NCI-H146 treated with DMSO at 0.1 percent for 48 hours (cell line): Measurements from ENCODE around the gene APRT.
"Not testable (repeated sequence)": the region's sequence is repeated elsewhere in the genome, so short reads cannot be mapped to it uniquely, and the experiment has no call there.

Source experiments
- DNase-seq: peaks from one replicate; lab custom pipeline; 2025; ENCODE audit not compliant: unreplicated experiment; lab: John Stamatoyannopoulos, UW

Gene APRT

DNA sequence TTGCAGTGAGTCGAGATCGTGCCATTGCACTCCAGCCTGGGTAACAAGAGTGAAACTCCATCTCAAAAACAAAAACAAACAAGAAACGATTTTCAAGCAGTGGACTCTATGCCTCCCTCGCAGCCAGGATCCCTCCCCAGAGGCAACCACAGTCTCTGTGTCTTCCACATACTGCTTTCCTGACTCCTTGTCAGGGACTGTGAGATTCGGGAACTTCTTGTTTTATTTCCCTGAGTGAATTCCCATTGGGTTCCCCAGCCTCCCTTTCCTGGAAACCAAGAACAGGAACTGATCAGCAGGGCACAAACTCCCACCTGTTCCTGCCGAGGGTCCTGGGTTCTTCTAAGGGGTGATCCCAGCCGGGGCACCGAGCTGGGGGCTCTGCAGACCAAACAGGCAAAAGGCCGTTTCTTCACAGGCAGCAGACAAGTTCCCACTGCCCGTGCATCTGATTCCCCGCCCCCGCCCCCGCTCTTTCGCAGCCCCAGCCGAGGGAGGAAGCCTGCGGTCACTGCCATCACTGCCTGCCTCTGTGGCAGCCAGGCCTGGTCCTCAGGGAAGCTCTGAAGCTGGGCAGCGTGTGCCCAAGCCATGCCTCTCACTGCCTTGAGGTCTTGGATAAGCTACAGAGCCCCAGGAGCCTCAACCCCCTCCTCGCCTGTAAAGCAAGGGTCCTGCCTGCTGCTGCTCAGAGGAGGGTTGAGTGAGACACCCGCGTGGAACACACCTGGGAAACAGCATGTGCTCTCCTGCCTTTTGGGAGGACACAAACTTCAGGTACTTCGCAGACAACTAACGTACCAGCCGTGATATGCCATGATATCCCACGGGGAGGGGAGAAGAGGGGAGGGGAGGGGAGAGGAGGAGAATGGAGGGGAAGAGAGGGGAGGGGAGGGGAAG, 21.2 kb downstream of the APRT start:
- no peak for DNase-seq

DNA sequence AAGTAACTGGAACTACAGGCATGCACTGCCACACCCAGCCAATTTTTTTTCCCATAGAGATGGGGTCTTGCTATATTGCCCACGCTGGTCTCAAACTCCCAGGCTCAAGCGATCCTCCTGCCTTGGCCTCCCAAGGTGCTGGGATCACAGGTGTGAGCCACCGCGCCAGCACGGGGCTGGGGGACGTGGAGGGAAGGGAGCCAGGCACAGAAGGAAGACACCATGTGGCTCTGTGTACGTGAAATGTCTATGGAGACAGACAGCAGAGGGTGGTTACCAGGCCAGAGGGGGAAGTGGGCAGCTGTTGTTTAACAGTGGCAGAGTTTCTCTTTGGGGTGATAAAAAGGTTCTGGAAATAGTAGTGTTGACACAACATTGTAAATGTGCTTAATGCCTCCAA, 22.1 kb downstream of the APRT start:
- DNase-seq: no peak

DNA sequence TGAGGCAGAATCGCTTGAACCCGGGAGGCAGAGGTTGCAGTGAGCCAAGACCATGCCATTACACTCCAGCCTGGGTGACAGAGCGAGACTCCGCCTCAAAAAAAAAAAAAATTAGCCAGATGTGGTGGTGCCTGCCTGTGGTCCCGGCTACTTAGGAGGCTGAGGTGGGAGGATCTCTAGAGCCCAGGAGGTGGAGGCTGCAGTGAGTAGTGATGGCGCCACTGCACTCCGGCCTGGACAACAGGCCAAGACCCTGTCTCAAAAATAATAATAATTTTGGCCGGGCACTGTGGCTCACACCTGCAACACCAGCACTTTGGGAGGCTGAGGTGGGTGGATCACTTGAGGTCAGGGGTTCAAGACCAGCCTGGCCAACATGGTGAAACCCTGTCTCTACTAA, 23.0 kb downstream of the APRT start:
- DNase-seq: not testable (repeated sequence)

DNA sequence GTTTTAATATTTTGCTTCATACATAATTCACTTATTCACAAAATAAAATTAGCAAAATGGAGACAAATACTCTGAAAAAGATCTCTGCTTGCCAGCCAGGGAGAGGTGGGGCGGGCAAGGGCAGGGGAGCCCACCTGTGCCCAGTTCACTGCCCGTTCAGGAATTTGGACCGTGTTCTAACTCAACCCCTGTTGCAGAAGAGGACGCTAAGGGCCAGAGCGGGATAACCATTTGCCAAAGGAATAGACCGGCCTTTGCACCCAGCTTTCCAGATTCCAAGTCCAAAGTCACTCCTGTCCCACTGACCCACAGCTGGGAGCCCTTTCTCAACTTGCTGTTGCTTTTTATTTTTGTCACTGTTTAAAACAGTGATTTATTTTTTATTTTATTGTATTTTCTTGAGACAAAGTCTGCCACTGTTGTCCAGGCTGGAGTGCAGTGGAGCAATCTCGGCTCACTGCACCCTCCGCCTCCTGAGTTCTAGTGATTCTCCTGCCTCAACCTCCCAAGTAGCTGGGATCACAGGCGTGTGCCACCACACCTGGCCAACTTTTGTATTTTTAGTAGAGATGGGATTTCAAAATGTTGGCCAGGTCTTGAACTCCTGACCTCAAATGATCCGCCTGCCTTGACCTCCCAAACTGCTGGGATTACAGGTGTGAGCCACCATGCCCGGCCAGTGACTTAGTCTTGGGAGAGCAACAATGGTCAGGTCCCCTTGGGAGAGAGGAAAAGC, 24.0 kb downstream of the APRT start:
- DNase-seq: no peak

DNA sequence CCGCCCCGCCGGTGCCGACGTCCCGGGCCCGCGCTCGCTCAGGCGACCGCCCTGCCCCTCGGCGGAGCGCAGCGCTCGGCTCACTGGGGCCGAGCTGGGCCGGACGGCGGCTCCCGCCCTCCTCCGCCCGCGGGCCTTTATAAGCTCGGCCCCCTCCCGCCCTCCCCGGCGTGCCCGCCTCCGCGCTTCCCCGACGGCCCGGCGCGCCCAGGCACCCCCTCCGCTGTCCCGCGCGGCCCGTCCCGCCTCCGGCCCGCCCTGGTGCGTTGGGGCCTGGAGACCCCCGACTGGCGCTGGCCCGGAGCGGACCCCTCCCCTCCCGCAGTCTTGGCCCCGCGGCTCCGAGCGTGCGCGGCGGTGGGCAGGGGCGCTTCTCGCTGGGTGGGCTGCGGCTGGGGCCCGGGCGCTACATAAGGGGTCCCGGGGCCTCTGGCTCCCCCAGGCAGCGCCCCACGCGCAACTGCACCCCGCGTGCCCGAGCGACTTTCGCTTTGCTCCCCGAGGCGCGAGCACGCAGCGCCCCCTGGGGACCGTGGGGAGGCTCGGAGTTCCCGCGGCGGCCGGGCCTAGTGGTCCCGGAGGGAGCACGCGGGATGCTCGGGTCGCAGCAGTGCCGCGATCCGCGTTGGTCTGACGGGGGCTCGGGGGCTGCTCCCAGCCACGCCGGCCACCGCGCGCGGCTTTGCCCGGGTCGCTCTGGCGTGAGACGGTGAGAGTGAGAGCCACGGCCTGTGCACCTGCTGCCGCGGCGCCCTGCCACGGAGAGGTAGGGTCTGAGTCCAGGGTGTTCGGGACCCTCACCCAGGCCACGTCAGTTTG, 26.4 kb downstream of the APRT start, which contains the start of gene PIEZO1:
PIEZO1 (minus strand) TSS at position 115 of the 819 bp plus-strand sequence. CDS start 256 bp downstream, outside the sequence.
- DNase-seq: no peak

DNA sequence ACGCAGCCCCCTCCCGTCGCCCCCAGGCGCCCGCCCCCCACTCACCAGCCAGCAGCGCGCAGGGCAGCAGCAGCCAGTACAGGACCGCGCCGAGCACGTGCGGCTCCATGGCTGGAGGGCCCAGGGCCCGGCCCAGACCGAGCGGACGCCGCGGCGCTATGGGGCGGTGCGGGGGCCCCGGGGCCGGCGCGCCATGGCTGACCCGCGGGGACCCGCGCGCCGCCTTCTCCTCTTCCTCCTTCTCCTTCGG, 26.9 kb downstream of the APRT start:
- no peak for DNase-seq

DNA sequence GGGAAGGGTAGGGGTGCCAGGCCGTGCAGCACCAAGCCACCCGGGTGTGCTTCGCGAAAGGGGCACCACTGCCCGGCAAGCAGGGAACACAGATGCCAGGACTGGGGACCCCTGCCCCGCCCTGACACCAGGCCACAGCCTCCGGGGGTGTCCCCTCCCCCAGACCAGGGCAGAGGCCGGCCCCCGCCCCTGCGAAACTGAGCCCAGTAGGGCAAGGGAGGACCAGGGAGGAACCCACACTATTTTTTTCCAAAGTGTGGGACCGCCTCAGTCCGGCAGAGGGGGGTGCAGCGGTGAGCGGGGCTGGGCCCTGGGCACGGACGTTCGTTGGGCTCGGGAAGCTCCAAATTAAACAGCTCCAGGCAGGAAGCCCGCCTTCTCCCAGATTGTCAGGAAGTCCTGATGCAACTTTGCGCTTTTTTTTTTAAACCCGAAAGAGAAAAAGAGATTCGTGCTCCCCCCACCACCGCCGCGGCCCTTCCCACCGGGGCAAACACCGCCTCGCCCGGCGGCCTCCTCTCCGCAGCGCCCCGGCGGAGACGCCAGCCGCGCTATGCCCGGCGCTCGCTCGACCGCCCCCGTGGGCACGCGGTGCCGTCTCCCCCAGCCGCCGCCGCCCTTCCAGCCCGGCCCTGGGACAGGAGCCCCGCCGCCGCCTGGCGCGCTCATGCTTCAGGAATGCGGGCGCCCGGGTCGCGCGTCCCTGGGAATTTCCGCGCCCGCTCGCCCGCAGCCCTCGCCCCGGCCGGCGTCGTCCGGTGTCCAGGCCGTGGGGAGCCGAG, 27.5 kb downstream of the APRT start:
- no peak for DNase-seq

DNA sequence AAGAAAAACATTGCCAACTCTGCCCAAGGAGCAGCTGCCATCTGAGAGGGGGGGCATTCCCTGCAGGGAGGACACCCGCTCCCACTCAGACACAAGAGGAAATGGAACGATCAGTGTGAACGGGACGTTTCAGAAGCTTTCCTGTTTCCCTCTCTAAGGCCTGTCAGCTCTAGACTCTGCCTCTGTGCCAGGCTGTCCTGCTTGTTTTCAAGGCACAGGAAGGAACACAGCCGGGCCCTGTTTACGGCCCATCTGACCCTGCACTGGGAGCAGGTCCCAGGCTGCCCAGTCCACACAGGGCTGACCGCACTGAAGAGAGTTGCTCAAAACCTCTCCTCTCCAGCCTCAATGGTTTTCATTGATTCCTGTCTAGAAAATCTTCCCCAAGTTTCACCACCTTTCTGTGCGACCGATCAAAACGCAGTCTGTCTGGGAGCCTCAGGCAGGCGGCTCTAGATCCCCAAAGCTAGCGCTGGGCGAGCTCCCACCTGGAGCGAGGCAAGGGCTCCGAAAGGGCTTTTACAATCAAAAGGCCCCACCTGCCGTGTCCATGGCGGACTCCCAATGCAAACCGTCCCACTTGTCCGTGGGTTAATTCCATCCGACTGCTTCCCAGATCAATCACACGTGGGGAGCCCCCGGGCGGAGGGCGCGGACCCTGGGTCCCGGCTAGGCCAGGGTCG, 28.2 kb downstream of the APRT start:
- DNase-seq: no peak

DNA sequence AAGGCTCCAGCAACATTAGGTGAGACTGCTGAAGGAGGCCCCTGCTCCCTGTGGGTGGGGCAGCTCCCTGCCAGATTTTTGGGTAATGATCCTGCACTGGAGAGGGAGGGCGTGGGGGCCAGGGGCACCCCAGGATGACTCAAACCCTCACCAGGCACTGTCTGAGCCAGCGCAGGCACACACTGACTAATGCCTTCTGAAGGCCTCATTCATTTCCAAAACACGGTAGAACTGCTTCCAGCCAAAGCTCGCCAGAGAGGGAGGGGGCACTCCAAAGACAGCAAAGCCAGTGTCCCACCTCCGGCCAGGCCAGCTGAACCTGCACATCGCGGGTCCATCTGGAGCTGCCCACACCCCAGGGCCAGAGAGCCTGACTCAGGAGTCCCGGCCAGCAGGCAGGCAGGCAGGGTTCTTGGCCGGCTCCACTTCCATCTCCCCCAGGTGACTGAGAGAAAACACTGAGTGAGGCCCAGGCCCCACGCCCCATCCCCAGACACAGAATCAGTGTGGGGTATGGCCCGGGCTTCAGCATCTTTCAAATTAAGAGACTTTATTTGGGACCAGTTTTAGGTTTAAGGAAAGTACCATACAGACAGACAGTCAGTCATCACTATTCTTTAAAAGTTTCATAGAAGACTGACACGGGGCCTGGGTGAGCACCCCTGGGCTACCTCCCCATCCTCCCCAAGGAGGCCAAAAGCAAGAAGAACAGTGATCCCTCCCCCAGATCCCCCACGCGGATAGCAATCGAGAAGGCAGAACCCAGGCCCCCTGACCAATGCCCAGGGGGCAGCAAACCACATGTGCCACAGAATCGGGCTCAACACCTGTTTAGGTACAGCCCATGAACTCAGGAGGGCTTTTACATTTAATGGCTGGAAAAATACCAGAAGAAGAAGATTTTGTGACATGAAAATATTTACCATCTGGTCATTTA, 29.0 kb downstream of the APRT start:
- no peak for DNase-seq

DNA sequence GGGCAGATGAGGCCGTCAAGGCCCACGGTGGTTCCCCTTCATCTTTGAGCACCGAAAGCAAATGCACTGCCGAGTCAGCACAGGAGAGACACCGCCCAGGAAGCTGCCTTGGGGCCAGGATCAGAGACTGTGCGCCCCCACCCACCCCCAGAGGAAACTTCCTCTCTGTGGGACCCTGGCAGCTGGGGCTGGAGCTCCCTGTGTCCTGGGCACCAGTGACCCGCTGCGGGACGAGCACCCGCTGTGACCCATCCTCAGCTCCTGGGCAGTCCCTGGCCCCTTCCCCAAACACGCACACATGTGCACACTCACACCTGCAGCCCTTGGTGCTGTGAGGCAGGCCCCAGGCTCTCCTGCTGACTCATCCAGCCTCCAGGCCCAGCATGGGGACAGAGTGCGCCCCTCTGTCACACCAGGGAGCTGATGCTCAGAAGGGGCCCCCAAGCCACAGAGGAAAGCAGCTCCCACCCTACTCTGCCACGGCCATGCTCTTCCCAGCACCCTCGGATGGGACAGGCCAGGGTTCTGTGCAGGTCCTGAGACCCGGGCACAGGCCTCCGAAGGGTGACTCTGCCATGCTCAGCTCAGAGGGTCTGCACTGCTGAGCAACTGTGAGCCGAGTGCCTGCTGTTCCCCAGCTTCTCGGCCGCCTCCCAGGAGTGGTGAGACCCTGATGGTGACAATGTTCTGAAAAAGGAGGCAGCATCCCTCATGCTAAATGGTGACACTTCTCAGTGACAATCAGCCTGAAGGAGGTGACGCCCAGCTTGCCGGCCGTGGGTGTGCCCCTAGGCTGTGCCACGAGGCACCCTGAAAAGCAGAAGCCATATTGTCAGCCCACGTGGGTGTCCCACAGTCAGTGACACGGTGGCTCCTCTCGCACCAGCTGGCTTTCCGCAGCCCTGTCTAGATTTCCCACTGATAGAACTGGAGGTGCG, 30.3 kb downstream of the APRT start:
- DNase-seq: no peak

DNA sequence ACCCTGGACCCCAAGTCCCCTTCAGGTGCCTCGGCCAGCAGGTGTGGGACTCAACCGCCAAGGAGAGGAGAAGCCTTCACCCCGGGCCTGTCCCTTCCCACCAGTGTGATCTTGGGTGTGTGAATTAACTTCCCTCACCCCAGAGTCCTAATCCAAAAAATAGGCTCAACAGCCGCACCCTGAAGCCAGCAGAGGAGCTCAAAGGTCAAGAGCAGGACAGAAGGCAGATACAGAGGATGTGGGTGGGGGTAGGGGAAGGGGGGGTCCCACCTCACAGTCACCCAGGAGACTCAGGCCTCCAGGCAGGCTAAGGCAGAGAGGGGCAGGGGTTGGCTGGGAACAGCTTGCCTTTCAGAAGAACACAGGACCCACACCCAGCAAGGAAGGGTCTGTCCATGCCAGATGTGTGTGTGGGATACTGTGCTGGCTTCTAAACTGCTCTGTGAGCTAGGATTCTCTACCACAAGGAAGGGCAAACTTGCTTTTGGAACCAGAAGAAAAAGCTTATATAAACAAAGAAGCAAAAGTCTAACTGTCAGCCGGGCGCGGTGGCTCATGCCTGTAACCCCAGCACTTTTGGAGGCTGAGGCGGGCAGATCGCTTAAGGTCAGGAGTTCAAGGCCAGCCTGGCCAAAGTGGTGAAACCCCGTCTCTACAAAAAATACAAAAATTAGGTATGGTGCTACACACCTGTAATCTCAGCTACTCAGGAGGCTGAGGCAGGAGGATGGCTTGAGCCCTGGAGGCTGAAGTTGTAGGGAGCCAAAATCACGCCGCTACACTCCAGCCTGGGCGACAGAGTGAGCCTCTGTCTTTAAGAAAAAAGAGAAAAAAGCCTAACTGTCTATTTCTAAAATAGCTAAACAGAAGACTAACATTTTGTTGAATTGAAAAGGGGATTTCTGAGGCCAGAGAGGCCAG, 31.3 kb downstream of the APRT start:
- no peak for DNase-seq

DNA sequence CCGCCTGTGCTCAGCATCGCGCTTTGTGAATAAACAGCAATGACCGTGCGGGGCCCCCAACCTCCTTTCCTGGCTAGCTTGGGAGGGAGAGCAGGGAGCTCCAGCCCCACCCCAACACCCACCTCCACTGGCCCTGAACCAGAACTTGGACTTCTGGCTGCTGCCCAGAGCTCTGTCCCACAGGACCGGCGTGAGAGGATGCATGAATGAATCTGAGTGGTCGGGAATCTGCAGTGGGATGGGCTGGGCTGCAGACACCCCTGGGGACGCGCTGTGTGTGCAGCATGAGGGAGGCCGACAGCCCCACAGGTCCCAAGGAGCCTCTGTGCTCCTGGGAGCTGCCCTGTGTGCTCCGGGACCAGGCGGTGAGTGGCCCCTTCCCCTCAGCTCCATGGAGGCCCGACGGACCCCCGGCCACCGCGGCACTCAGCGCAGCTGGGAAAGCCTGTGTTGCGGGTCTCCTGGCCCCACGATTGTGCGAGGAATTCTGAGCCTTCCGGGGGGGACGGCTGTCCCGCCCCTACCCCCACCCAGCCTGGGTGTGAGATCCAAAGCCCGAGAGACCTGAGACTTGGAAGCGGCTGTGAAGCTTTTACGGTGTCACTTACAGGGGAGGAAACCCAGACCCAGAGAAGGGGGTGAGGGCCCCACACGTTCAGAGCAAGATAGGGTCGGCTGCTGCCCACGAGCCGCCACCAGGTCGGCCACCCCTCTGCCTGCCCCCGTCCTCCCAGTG, 32.2 kb downstream of the APRT start:
- no peak for DNase-seq

DNA sequence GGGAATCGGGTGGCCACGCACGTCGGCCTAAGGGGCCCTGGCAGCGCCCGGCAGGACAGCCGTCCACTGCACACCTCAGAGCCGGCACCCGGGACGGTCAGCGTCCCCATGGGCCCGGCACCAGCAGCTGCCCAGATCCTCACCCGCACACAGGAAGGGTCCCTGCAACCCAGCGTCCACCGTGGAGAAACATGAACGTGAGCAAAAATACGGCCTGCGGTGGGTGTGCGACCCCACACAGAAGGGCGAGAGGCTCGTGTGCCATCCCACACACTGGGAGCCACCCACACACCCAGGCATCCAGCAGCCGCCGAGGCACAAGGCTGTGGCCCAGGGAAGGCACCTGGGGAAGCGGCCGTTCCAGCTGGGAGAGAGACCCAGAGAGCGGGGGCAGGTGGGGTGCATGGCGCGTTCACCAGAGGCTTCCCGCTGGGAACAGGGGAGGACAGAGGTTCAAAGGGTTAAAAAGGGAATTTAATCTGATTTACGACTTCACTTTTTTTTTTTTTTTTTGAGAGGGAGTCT, 33.1 kb downstream of the APRT start:
- no peak for DNase-seq

DNA sequence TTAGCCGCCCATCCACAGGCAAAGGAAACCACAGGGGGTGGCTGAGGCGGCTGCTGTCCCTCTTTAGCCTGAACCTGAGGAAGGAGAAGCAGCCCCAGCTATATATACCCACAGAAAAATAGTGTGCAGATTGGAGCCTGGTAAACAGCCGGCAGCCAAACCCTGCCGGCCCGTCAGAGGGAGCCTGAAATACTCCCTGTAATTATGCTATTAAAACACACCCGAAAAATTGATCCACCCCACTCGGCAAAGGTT, 33.5 kb downstream of the APRT start:
- DNase-seq: no peak

DNA sequence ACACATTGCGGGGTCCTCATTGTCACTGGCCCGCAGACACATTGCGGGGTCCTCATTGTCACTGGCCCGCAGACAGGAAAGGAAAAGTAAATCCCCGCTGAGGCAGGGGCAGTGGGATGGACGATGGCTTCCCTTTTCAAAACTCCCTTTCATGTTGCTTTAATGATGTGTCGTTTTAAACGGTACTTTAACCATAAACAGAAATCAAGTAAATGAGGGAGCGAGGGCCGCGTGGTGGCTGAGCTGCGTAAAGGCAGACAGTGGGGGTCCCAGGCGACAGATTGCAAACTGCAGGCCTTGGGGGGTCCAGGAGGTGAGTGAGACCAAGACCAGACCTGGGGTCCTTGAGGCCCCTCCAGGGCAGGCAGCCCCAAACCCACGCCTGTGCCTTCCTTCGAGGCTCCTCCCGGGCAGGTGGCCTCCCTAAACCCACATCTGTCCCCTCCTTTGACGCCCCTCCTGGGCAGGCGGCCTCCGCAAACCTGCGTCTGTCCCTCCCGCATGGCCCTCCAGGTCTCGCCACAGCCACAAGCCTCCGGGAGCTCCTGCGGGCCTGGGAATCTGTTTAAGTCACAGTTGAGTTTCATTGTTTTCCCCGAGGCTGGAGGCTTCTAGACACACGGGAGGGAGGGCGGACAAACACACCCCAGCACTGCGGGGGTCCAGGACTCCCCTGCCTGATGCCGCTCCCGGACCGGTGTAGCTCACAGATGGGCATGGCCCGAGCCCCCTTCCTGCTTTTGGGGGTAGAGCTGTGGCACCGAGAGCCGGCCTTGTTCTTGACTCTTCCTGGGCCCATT, 34.1 kb downstream of the APRT start:
- no peak for DNase-seq

DNA sequence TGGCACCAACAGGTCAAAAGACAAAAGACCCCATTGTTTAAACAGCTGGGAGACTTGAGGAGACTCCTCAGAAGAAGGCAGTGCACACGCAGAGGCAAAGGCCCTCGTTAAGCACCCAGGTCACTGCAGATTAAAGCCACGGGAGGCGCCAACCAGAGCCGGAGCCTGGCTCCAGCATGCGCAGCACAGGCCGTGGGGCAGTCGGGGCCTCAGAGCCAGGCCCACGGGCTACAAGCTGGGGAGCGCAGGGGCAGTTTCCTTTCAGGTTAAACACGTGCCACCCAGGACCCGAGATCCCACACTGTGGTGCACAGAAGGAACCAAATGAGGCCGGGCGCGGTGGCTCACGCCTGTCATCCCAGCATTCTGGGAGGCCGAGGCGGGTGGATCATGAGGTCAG, 35.9 kb downstream of the APRT start:
- no peak for DNase-seq
